Inflammatory macrophage treated with lipopolysaccharide for 4 hours (primary cell): ENCODE measurements around the gene SLC8A2.
"Not testable (repeated sequence)": the region's sequence is repeated elsewhere in the genome, so short reads cannot be mapped to it uniquely, and the experiment has no call there.

Experiments
- DNase-seq: peaks from one replicate; pipeline ENCODE4 v3.0.0-alpha.2; 2020

SLC8A2 gene

GRCh38 chr19:47427241-47428176 is 44.2 kb downstream of the SLC8A2 start:
- DNase-seq = peak; percentile 18

GRCh38 chr19:47423203-47423882 is 48.4 kb downstream of the SLC8A2 start:
- no peak for DNase-seq

- DNase-seq = no peak
These were observed 49.1 kb downstream of the SLC8A2 start for GRCh38 chr19:47422417-47423163.

GRCh38 chr19:47421844-47422395 is 49.8 kb downstream of the SLC8A2 start:
- no peak for DNase-seq

GRCh38 chr19:47421244-47421786 is 50.4 kb downstream of the SLC8A2 start:
- DNase-seq = no peak

GRCh38 chr19:47419789-47420188 is 51.9 kb downstream of the SLC8A2 start:
- no peak for DNase-seq

GRCh38 chr19:47419030-47419783 is 52.5 kb downstream of the SLC8A2 start, which contains the start of gene MEIS3:
Gene MEIS3, minus strand, starts transcription at chr19:47419527. Its CDS starts 446 bp downstream, at chr19:47419081.
- DNase-seq = no peak

GRCh38 chr19:47418692-47419029 is 53.0 kb downstream of the SLC8A2 start:
- DNase-seq = no peak

- DNase-seq = no peak
These were observed 53.7 kb downstream of the SLC8A2 start for GRCh38 chr19:47417746-47418691.

- DNase-seq = no peak
These were observed 54.5 kb downstream of the SLC8A2 start for GRCh38 chr19:47417107-47417745.

- no peak for DNase-seq
These were observed 55.1 kb downstream of the SLC8A2 start for GRCh38 chr19:47416643-47416985.

- DNase-seq = no peak
These were observed 55.6 kb downstream of the SLC8A2 start for GRCh38 chr19:47415953-47416642.

GRCh38 chr19:47414469-47414868 is 57.2 kb downstream of the SLC8A2 start:
- DNase-seq = peak; percentile 47

GRCh38 chr19:47413941-47414340 is 57.8 kb downstream of the SLC8A2 start:
- no peak for DNase-seq

GRCh38 chr19:47411696-47412095 is 60.0 kb downstream of the SLC8A2 start:
- not testable (repeated sequence) for DNase-seq

- DNase-seq = no peak
These were observed 60.6 kb downstream of the SLC8A2 start for GRCh38 chr19:47411101-47411500.

- no peak for DNase-seq
These were observed 63.3 kb downstream of the SLC8A2 start for GRCh38 chr19:47408156-47408938.

- DNase-seq = no peak
These were observed 64.3 kb downstream of the SLC8A2 start for GRCh38 chr19:47407417-47407774.
